ENCODE data around the gene KREMEN2. TPM values are rescaled to one million over a fixed set of nuclear protein-coding genes. Genes with fewer than 3 reads are reported as not detected.

Gene KREMEN2
- total RNA-seq, 4 donors from 2014 or later = 0.19 to 3.9 (median 2.1) TPM; not detected in 1

- intact Hi-C loops (cut with DNase I) = no loop called here
- peaks cover 0 to 80% (median 6%) of the 10 kb centered on the region in 4 donors for H3K27me3 ChIP-seq
- no peak overlapping the region for H3K27ac ChIP-seq
- no peak overlapping the region for H3K4me3 ChIP-seq
- no peaks in the 10 kb centered on the region for H3K9me3 ChIP-seq
- no peaks in the 10 kb centered on the region for H3K36me3 ChIP-seq
- DNase-seq = no peak
- no peak for TF ChIP-seq CTCF (IDR thresholded peaks at IDR 0.05)
- TF ChIP-seq POLR2A (IDR thresholded peaks at IDR 0.05) = no peak
- 92 to 100% methylated on average over 2 to 3 of the region's 11 CpGs for WGBS, 2 donors
- H3K4me1 ChIP-seq = peaks cover 0 to 39% (median 0%) of the 10 kb centered on the region in 3 donors
Observed at GRCh38 chr16:2956579-2956956, 7.5 kb upstream of the KREMEN2 start.

- no peak for DNase-seq
- Histone ChIP-seq H3K27me3 (peaks cover 12 to 99% (median 22%) of the 10 kb centered on the region in 4 donors), H3K4me1 (peaks cover 17 to 54% (median 18%) of the 10 kb centered on the region in 3 donors), H3K4me3 (no peak overlapping the region), H3K36me3 (no peaks in the 10 kb centered on the region), H3K9me3 (no peaks in the 10 kb centered on the region), H3K27ac (no peak overlapping the region)
- TF ChIP-seq CTCF (IDR thresholded peaks at IDR 0.05) (no peak), POLR2A (IDR thresholded peaks at IDR 0.05) (no peak)
- intact Hi-C loops (cut with DNase I) = no loop called here
- 9 to 32% methylated on average over 6 to 8 of the region's 10 CpGs for WGBS, 2 donors
Observed at GRCh38 chr16:2959206-2959605, 4.9 kb upstream of the KREMEN2 start.

GRCh38 chr16:2960183-2961010 lies 3.7 kb upstream of the KREMEN2 start:
- no peaks in the 10 kb centered on the region for H3K36me3 ChIP-seq
- H3K4me3 ChIP-seq = no peak overlapping the region
- no peak overlapping the region for H3K27ac ChIP-seq
- DNase-seq = no peak
- H3K27me3 ChIP-seq = peaks cover 18 to 99% (median 28%) of the 10 kb centered on the region in 4 donors
- peaks cover 29 to 59% (median 30%) of the 10 kb centered on the region in 3 donors for H3K4me1 ChIP-seq
- TF ChIP-seq POLR2A (IDR thresholded peaks at IDR 0.05) (no peak), CTCF (IDR thresholded peaks at IDR 0.05) (no peak)
- intact Hi-C loops (cut with DNase I) = no loop called here
- WGBS, 2 donors = 54 to 86% methylated on average over 5 to 7 of the region's 17 CpGs
- H3K9me3 ChIP-seq = no peaks in the 10 kb centered on the region

GRCh38 chr16:2962334-2963073 lies 1.6 kb upstream of the KREMEN2 start:
- peaks cover 18 to 99% (median 42%) of the 10 kb centered on the region in 4 donors for H3K27me3 ChIP-seq
- intact Hi-C loops (cut with DNase I) = no loop called here
- whole genome bisulfite sequencing, 2 donors = 8 to 9% methylated on average over 4 to 8 of the region's 28 CpGs
- no peak overlapping the region for H3K27ac ChIP-seq
- peaks cover 31 to 70% (median 39%) of the 10 kb centered on the region in 3 donors for H3K4me1 ChIP-seq
- TF ChIP-seq POLR2A (IDR thresholded peaks at IDR 0.05) (no peak), CTCF (IDR thresholded peaks at IDR 0.05) (no peak)
- no peaks in the 10 kb centered on the region for H3K36me3 ChIP-seq
- no peak for DNase-seq
- H3K4me3 ChIP-seq = peak overlapping the region in 1 of 4 donors; percentile 65
- no peaks in the 10 kb centered on the region for H3K9me3 ChIP-seq

Data from esophagus squamous epithelium (tissue), 5 donors.